Neural cell (in vitro differentiated cells): ENCODE data around the gene ALDH7A1. TPM values are rescaled to one million over a fixed set of nuclear protein-coding genes. Genes with fewer than 3 reads are reported as not detected.

Source experiments
- H2AFZ ChIP-seq: fragments of 200-600, 300-800 bp; sonication (generic), shearing (Covaris generic); 2 replicates; pipeline ENCODE4 v1.6.0; 2014; ENCODE audit warnings: low read depth, mild to moderate bottlenecking, antibody characterized with exemption, low read length, moderate library complexity
- H3F3A ChIP-seq: fragments of 200-600 bp; shearing (Covaris generic); 2 replicates; pipeline ENCODE4 v1.6.1; 2016; ENCODE audit warnings: mild to moderate bottlenecking, moderate library complexity, mixed read lengths, antibody characterized with exemption, low read length; ENCODE audit not compliant: insufficient read depth, poor library complexity, severe bottlenecking
- H3K27ac ChIP-seq: fragments of 200-600, 300-800 bp; sonication (generic), shearing (Covaris generic); 2 replicates; pipeline ENCODE4 v1.5.1; 2014; ENCODE audit warnings: mild to moderate bottlenecking, low read length, moderate library complexity
- H3K27me3 ChIP-seq: fragments of 300-800, 200-600 bp; sonication (generic), shearing (Covaris generic); 2 replicates; pipeline ENCODE4 v1.6.0; 2014; ENCODE audit warnings: mild to moderate bottlenecking, low read depth, low read length, moderate library complexity; ENCODE audit not compliant: insufficient read depth
- H3K36me3 ChIP-seq: fragments of 300-800, 200-600 bp; sonication (generic), shearing (Covaris generic); 2 replicates; pipeline ENCODE4 v1.5.1; 2014; ENCODE audit warnings: mild to moderate bottlenecking, antibody characterized with exemption, low read length, moderate library complexity; ENCODE audit not compliant: insufficient read depth
- H3K4me2 ChIP-seq: fragments of 300-800, 200-600 bp; sonication (generic), shearing (Covaris generic); 2 replicates; pipeline ENCODE4 v1.6.0; 2014; ENCODE audit warnings: mild to moderate bottlenecking, low read length
- H3K4me3 ChIP-seq: fragments of 300-800, 200-600 bp; sonication (generic), shearing (Covaris generic); 2 replicates; pipeline ENCODE4 v1.5.1; 2014; ENCODE audit warnings: mild to moderate bottlenecking, low read length, moderate library complexity
- H3K79me2 ChIP-seq: fragments of 200-600 bp; shearing (Covaris generic); replicated peaks from 2 replicates; pipeline ENCODE4 v1.6.0; 2014; ENCODE audit warnings: mild to moderate bottlenecking, low read length, moderate library complexity; ENCODE audit not compliant: insufficient read depth
- H3K9ac ChIP-seq: fragments of 300-800, 200-600 bp; sonication (generic), shearing (Covaris generic); 2 replicates; pipeline ENCODE4 v1.6.1; 2016; ENCODE audit warnings: mild to moderate bottlenecking, low read length, mixed read lengths
- H3K9me2 ChIP-seq: fragments of 200-600 bp; shearing (Covaris generic); 2 replicates; pipeline ENCODE4 v1.6.1; 2016; ENCODE audit warnings: mild to moderate bottlenecking, low read length, mixed read lengths; ENCODE audit not compliant: insufficient read depth
- H3K9me3 ChIP-seq: fragments of 200-600, 300-800 bp; sonication (generic), shearing (Covaris generic); 2 replicates; pipeline ENCODE4 v1.6.1; 2016; ENCODE audit warnings: mild to moderate bottlenecking, mixed run types, low read length, moderate library complexity, mixed read lengths
- H4K20me1 ChIP-seq: fragments of 200-600 bp; shearing (Covaris generic); 2 replicates; pipeline ENCODE4 v1.6.1; 2016; ENCODE audit warnings: mild to moderate bottlenecking, mixed run types; ENCODE audit not compliant: insufficient read depth
- CTCF ChIP-seq: fragments of 450-650 bp; IDR thresholded peaks from 2 replicates; pipeline ENCODE4 v1.5.1; 2014; ENCODE audit warnings: antibody characterized with exemption, mild to moderate bottlenecking, moderate library complexity; ENCODE audit not compliant: poor library complexity, severe bottlenecking
- EP300 ChIP-seq: fragments of 450-650 bp; conservative IDR thresholded peaks from 2 replicates; pipeline ENCODE4 v1.6.1; 2014; ENCODE audit warnings: antibody characterized with exemption, mild to moderate bottlenecking, moderate library complexity; ENCODE audit not compliant: poor library complexity, severe bottlenecking
- MXI1 ChIP-seq: fragments of 450-650 bp; conservative IDR thresholded peaks from 2 replicates; pipeline ENCODE4 v1.6.1; 2014; ENCODE audit warnings: antibody characterized with exemption, mild to moderate bottlenecking; ENCODE audit not compliant: poor library complexity, severe bottlenecking
- POLR2AphosphoS5 ChIP-seq: IDR thresholded peaks from 2 replicates; pipeline ENCODE4 v1.6.1; 2012
- REST ChIP-seq: IDR thresholded peaks from 2 replicates; pipeline ENCODE4 v1.6.1; 2012; ENCODE audit warnings: borderline replicate concordance
- SMC3 ChIP-seq: fragments of 450-650 bp; conservative IDR thresholded peaks from 2 replicates; pipeline ENCODE4 v1.6.1; 2014; ENCODE audit warnings: antibody characterized with exemption, mild to moderate bottlenecking, moderate library complexity; ENCODE audit not compliant: poor library complexity
- TAF1 ChIP-seq: IDR thresholded peaks from 2 replicates; pipeline ENCODE4 v1.6.1; 2012; ENCODE audit warnings: low read depth
- polyA plus RNA-seq: library from polyadenylated mRNA; depleted of rRNA; stranded (reverse); fragments of >200 nt; gene quantifications from 2 replicates; pipeline ENCODE4 v1.2.3, GENCODE V29; 2014

The ALDH7A1 gene
- polyA plus RNA-seq, 1 donor from 2014 or later: 23.4 TPM

DNA sequence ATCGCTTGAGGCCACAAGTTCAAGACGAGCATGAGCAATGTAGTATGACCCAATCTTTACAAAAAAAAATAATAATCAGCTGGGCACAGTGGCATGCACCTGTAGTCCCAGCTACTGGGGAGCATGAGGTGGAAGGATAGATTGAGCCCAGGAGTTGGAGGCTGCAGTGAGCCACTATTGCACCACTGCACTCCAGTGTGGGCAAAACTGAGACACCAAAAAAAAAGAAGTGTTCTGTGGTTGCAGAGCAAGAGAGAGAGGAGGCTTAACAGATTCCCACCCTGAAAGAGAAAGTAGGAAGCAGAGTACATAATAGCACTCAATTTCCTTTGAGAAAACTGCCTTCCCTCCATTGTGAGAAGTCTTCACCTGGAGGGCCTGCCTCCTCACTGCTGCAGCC lies 52.6 kb downstream of the ALDH7A1 start:
- Histone ChIP-seq H3K79me2 (no peaks in the 10 kb centered on the region), H3K27ac (no peak overlapping the region), H4K20me1 (no peaks in the 10 kb centered on the region), H2AFZ (no peak overlapping the region), H3K4me3 (no peak overlapping the region), H3F3A (no peaks in the 10 kb centered on the region), H3K9ac (no peak overlapping the region), H3K9me2 (no peaks in the 10 kb centered on the region), H3K27me3 (no peaks in the 10 kb centered on the region), H3K4me2 (no peak overlapping the region), H3K36me3 (no peaks in the 10 kb centered on the region), H3K9me3 (no peaks in the 10 kb centered on the region)
- TF ChIP-seq SMC3 (no peak), EP300 (no peak), REST (no peak), CTCF (no peak)

- Histone ChIP-seq H3K79me2 (no peaks in the 10 kb centered on the region), H3K4me3 (no peak overlapping the region), H4K20me1 (no peaks in the 10 kb centered on the region), H3K27me3 (no peaks in the 10 kb centered on the region), H3K4me2 (no peak overlapping the region), H3F3A (no peaks in the 10 kb centered on the region), H3K27ac (no peak overlapping the region), H3K9me2 (no peaks in the 10 kb centered on the region), H2AFZ (no peak overlapping the region), H3K36me3 (no peaks in the 10 kb centered on the region), H3K9ac (no peak overlapping the region), H3K9me3 (no peaks in the 10 kb centered on the region)
- no peak for TF ChIP-seq REST
- no peak for TF ChIP-seq CTCF
- no peak for TF ChIP-seq MXI1
- no peak for TF ChIP-seq TAF1
- no peak for TF ChIP-seq POLR2AphosphoS5
These were observed 54.4 kb downstream of the ALDH7A1 start for GRCh38 chr5:126540631-126541030.
